Measurements from ENCODE around the gene LILRB4. TPM values are rescaled to one million over a fixed set of nuclear protein-coding genes. Genes with fewer than 3 reads are reported as not detected.

The LILRB4 gene
- total and polyA plus RNA-seq, 2 donors (not counting 3 experiments of a cell fraction or from before 2014, with no cell fraction given), result not detected

- TF ChIP-seq FOS (IDR thresholded peaks at IDR 0.05; ENCODE audit: borderline replicate concordance, insufficient read depth, low read length) (no peak), POLR2A (IDR thresholded peaks at IDR 0.05; ENCODE audit: low read depth, low read length) (no peak), CTCF (IDR thresholded peaks at IDR 0.05; ENCODE audit: extremely low read depth in 1 of 2, insufficient read depth in 1 of 2, low read depth in 1 of 2, low read length in 2 of 2) (no peak)
- Histone ChIP-seq H4K20me1 (replicated peaks; ENCODE audit: control insufficient read depth, extremely low read depth, insufficient read depth, low read length) (no peaks in the 10 kb centered on the region), H3K27me3 (ENCODE audit: control insufficient read depth in 2 of 2, insufficient read depth in 2 of 2, low read length in 2 of 2) (no peaks in the 10 kb centered on the region), H3K4me3 (replicated peaks in 1 of 3; ENCODE audit: insufficient read depth in 1 of 3, low read depth in 1 of 3, low read length in 3 of 3) (no peak overlapping the region), H2AFZ (ENCODE audit: low read depth, low read length) (no peak overlapping the region), H3K79me2 (ENCODE audit: control insufficient read depth, insufficient read depth, low read length) (no peaks in the 10 kb centered on the region), H3K4me2 (ENCODE audit: insufficient read depth, low read length) (no peak overlapping the region), H3K36me3 (ENCODE audit: control insufficient read depth in 2 of 2, extremely low read depth in 1 of 2, insufficient read depth in 2 of 2, low read length in 2 of 2) (no peaks in the 10 kb centered on the region), H3K4me1 (ENCODE audit: control insufficient read depth, extremely low read depth, insufficient read depth, low read length) (no peaks in the 10 kb centered on the region), H3K27ac (ENCODE audit: insufficient read depth, low read depth, low read length) (no peak overlapping the region), H3K9me3 (replicated peaks; ENCODE audit: control insufficient read depth, insufficient read depth, low read length) (no peaks in the 10 kb centered on the region), H3K9ac (replicated peaks; ENCODE audit: extremely low read depth, insufficient read depth, low read length) (no peak overlapping the region), H3K9me1 (replicated peaks; ENCODE audit: control insufficient read depth, extremely low read depth, insufficient read depth, low read length) (no peaks in the 10 kb centered on the region)
- no peak for DNase-seq (ENCODE audit: low read depth, low spot score)
- no peak for FAIRE-seq
- intact Hi-C loops (cut with micrococcal nuclease) (no loop called here), dilution Hi-C loops (cut with MboI; ENCODE audit: extremely low pct_ligation_motif_present, low sequenced_read_pairs) (no loop called here)
- ChIA-PET CTCF (no interaction called here), POLR2A (no interaction called here)
- BruUV-seq (replicated peaks), result no TSS peak
These were observed 14.7 kb upstream of the LILRB4 start for GRCh38 chr19:54648129-54648528.

- no peak for FAIRE-seq
- Histone ChIP-seq H3K36me3 (ENCODE audit: control insufficient read depth in 2 of 2, extremely low read depth in 1 of 2, insufficient read depth in 2 of 2, low read length in 2 of 2) (no peaks in the 10 kb centered on the region), H3K27ac (ENCODE audit: insufficient read depth, low read depth, low read length) (no peak overlapping the region), H3K9me1 (replicated peaks; ENCODE audit: control insufficient read depth, extremely low read depth, insufficient read depth, low read length) (no peaks in the 10 kb centered on the region), H3K4me2 (ENCODE audit: insufficient read depth, low read length) (no peak overlapping the region), H3K9ac (replicated peaks; ENCODE audit: extremely low read depth, insufficient read depth, low read length) (no peak overlapping the region), H3K27me3 (ENCODE audit: control insufficient read depth in 2 of 2, insufficient read depth in 2 of 2, low read length in 2 of 2) (no peaks in the 10 kb centered on the region), H2AFZ (ENCODE audit: low read depth, low read length) (no peak overlapping the region), H3K4me1 (ENCODE audit: control insufficient read depth, extremely low read depth, insufficient read depth, low read length) (no peaks in the 10 kb centered on the region), H3K79me2 (ENCODE audit: control insufficient read depth, insufficient read depth, low read length) (no peaks in the 10 kb centered on the region), H3K9me3 (replicated peaks; ENCODE audit: control insufficient read depth, insufficient read depth, low read length) (no peaks in the 10 kb centered on the region), H4K20me1 (replicated peaks; ENCODE audit: control insufficient read depth, extremely low read depth, insufficient read depth, low read length) (no peaks in the 10 kb centered on the region), H3K4me3 (replicated peaks in 1 of 3; ENCODE audit: insufficient read depth in 1 of 3, low read depth in 1 of 3, low read length in 3 of 3) (no peak overlapping the region)
- POLR2A ChIA-PET, result no interaction called here
- BruUV-seq (replicated peaks), result no TSS peak
- intact Hi-C loops (cut with micrococcal nuclease), result no loop called here
- dilution Hi-C loops (cut with MboI; ENCODE audit: extremely low pct_ligation_motif_present, low sequenced_read_pairs), result no loop called here
- TF ChIP-seq POLR2A (IDR thresholded peaks at IDR 0.05; ENCODE audit: low read depth, low read length) (no peak), GATA2 (IDR thresholded peaks at IDR 0.05; ENCODE audit: insufficient read depth, insufficient read length, low read depth, low read length) (no peak), JUN (IDR thresholded peaks at IDR 0.05; ENCODE audit: borderline replicate concordance, insufficient read depth, insufficient read length, low read depth) (no peak)
- CTCF ChIA-PET, result interaction anchor here (1.3 to 4.2 kb wide), 2 partner anchors 23 to 25 kb away, joined by 3 to 28 read pairs; no protein-coding TSS in a partner anchor
- no peak for DNase-seq (ENCODE audit: low read depth, low spot score)
These were observed 12.6 kb upstream of the LILRB4 start for GRCh38 chr19:54650108-54650655.
